Activated B cell treated with CpG ODN at 0.5 μM for 24 hours (primary cell): ENCODE results near the gene ISL2. TPM values are rescaled to one million over a fixed set of nuclear protein-coding genes. Genes with fewer than 3 reads are reported as not detected.

ENCODE experiments used
- ATAC-seq: fragments of 200-7000 bp; cut with Tn5 transposase; one replicate; pipeline ENCODE4 v1.10.0; 2021; ENCODE audit warnings: low read depth, mild to moderate bottlenecking, moderate library complexity
- CTCF ChIA-PET: fragments of 350-600 bp; sonication (Branson Sonifier 250); formaldehyde crosslinking; loops from one replicate; lab custom pipeline; 2021; ENCODE audit warnings: antibody characterized with exemption; lab: Charles Lee
- POLR2A ChIA-PET: fragments of 350-600 bp; sonication (Branson Sonifier 250); formaldehyde crosslinking; loops from one replicate; lab custom pipeline; 2021; ENCODE audit warnings: antibody characterized with exemption; lab: Charles Lee
- DNase-seq: peaks from one replicate; pipeline ENCODE4 v3.0.0; 2022
- H3K27ac Mint-ChIP-seq: one replicate; pipeline ENCODE4 v1.8.0; 2020; ENCODE audit warnings: mixed read lengths
- H3K27me3 Mint-ChIP-seq: one replicate; pipeline ENCODE4 v1.8.0; 2021; ENCODE audit warnings: mixed read lengths
- H3K36me3 Mint-ChIP-seq: one replicate; pipeline ENCODE4 v1.8.0; 2021; ENCODE audit warnings: low read depth, mixed read lengths
- H3K4me1 Mint-ChIP-seq: one replicate; pipeline ENCODE4 v1.8.0; 2021; ENCODE audit warnings: mixed read lengths
- H3K4me3 Mint-ChIP-seq: one replicate; pipeline ENCODE4 v1.8.0; 2020; ENCODE audit warnings: mild to moderate bottlenecking, mixed read lengths
- H3K9me3 Mint-ChIP-seq: one replicate; pipeline ENCODE4 v1.8.0; 2020; ENCODE audit warnings: mixed read lengths
- intact Hi-C: fragments of 100-400 bp; cut with micrococcal nuclease; formaldehyde crosslinking; loops from one replicate; pipeline ENCODE4 v1.15.1; 2024
- total RNA-seq: library from RNA; stranded (reverse); gene quantifications from 2 replicates; pipeline ENCODE4 v1.2.3, GENCODE V29; 2022
- TF ChIP-seq, protein P1 (sequence below): fragments of 200-600 bp; IDR thresholded peaks from one replicate; pipeline ENCODE4 v1.8.0; 2022; ENCODE audit warnings: antibody characterized with exemption, mild to moderate bottlenecking

ISL2 gene
- total RNA-seq, 1 donor from 2014 or later: 0.35 TPM

DNA sequence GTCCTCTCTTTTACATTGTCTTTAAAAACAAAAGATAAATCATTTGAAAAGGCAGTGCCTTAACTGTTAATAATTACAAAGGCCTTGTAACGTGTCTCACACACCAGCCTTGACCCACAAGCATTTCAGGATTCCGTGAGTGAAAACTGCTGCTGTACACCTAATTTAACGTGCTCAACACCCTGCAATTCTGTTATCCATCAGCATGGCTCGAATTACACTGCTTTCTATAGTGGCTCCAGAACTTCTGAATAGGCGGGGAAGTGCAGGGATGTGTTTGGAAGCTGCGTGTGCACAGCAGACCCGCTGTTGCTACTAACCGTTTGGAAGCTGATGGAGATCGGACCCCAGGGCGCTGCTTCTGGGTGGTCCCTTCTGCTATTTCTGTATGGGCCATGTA lies 15.4 kb upstream of the ISL2 start:
- ChIA-PET CTCF (no interaction called here), POLR2A (no interaction called here)
- ATAC-seq: no peak
- DNase-seq: no peak
- TF ChIP-seq, protein P1, sequence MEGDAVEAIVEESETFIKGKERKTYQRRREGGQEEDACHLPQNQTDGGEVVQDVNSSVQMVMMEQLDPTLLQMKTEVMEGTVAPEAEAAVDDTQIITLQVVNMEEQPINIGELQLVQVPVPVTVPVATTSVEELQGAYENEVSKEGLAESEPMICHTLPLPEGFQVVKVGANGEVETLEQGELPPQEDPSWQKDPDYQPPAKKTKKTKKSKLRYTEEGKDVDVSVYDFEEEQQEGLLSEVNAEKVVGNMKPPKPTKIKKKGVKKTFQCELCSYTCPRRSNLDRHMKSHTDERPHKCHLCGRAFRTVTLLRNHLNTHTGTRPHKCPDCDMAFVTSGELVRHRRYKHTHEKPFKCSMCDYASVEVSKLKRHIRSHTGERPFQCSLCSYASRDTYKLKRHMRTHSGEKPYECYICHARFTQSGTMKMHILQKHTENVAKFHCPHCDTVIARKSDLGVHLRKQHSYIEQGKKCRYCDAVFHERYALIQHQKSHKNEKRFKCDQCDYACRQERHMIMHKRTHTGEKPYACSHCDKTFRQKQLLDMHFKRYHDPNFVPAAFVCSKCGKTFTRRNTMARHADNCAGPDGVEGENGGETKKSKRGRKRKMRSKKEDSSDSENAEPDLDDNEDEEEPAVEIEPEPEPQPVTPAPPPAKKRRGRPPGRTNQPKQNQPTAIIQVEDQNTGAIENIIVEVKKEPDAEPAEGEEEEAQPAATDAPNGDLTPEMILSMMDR: no peak
- Mint-ChIP-seq H3K36me3 (no peaks in the 10 kb centered on the region), H3K27me3 (peaks cover 29% of the 10 kb centered on the region), H3K9me3 (no peaks in the 10 kb centered on the region), H3K4me1 (no peaks in the 10 kb centered on the region), H3K27ac (no peak overlapping the region), H3K4me3 (no peak overlapping the region)
- intact Hi-C loops: no loop called here

DNA sequence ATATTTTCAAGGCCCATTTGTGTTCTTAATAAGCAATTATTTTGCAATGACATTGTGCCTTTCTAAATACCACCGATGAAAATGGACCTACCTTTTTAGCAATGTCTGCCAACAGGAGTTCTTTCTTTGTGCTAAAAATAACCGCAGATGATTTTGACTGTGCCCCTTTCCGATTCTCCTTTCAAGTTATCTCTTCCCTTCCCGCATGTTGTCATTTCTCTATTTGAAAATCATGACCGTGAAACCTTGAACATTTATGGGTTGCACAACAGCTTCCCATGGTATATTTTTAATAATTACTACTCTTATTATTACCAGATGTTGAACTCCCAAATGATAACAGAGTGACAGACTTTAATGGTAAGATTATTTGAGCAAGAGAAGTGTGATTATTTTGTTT lies 15.0 kb upstream of the ISL2 start:
- TF ChIP-seq, protein P1: no peak
- Mint-ChIP-seq H3K9me3 (no peaks in the 10 kb centered on the region), H3K4me1 (no peaks in the 10 kb centered on the region), H3K36me3 (no peaks in the 10 kb centered on the region), H3K27me3 (peaks cover 31% of the 10 kb centered on the region), H3K4me3 (no peak overlapping the region), H3K27ac (no peak overlapping the region)
- ATAC-seq (no peak), DNase-seq (no peak)
- intact Hi-C loops: no loop called here
- ChIA-PET CTCF (no interaction called here), POLR2A (no interaction called here)

- CTCF ChIA-PET: no interaction called here
Observed at GRCh38 chr15:76324066-76324465, 12.5 kb upstream of the ISL2 start.

DNA sequence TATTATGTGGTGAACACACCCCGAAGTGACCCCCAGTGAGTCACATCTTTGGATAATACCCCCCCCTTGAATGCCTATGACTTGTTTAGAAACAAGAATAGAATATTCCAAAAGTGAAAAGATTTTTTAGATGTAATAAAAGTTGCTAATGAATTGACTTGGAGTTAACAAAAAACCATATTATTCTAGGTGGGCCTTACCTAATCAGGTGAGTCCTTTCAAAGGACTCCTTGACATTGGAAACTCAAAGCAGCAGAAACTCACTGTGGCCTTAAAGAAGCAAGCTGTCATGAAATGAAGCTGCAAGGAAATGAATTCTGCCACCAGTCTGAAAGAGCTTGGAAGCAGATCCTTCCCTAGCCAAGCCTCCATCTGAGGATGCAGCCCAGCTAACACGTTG lies 10.9 kb upstream of the ISL2 start:
- no peak for ATAC-seq
- no peaks in the 10 kb centered on the region for H3K36me3 Mint-ChIP-seq
- no peaks in the 10 kb centered on the region for H3K9me3 Mint-ChIP-seq
- intact Hi-C loops: no loop called here
- POLR2A ChIA-PET: no interaction called here
- H3K27ac Mint-ChIP-seq: no peak overlapping the region
- H3K4me3 Mint-ChIP-seq: no peak overlapping the region
- TF ChIP-seq, protein P1: no peak
- H3K27me3 Mint-ChIP-seq: peaks cover 43% of the 10 kb centered on the region
- DNase-seq: no peak
- CTCF ChIA-PET: no interaction called here
- H3K4me1 Mint-ChIP-seq: no peaks in the 10 kb centered on the region

More at GRCh38 chr15:76324066-76324465, 12.5 kb upstream of the ISL2 start:
- DNase-seq (no peak), ATAC-seq (no peak)
- Mint-ChIP-seq H3K4me3 (no peak overlapping the region), H3K27me3 (peaks cover 35% of the 10 kb centered on the region), H3K9me3 (no peaks in the 10 kb centered on the region), H3K36me3 (no peaks in the 10 kb centered on the region), H3K4me1 (no peaks in the 10 kb centered on the region), H3K27ac (no peak overlapping the region)
- POLR2A ChIA-PET: no interaction called here
- TF ChIP-seq, protein P1: no peak
- intact Hi-C loops: no loop called here

DNA sequence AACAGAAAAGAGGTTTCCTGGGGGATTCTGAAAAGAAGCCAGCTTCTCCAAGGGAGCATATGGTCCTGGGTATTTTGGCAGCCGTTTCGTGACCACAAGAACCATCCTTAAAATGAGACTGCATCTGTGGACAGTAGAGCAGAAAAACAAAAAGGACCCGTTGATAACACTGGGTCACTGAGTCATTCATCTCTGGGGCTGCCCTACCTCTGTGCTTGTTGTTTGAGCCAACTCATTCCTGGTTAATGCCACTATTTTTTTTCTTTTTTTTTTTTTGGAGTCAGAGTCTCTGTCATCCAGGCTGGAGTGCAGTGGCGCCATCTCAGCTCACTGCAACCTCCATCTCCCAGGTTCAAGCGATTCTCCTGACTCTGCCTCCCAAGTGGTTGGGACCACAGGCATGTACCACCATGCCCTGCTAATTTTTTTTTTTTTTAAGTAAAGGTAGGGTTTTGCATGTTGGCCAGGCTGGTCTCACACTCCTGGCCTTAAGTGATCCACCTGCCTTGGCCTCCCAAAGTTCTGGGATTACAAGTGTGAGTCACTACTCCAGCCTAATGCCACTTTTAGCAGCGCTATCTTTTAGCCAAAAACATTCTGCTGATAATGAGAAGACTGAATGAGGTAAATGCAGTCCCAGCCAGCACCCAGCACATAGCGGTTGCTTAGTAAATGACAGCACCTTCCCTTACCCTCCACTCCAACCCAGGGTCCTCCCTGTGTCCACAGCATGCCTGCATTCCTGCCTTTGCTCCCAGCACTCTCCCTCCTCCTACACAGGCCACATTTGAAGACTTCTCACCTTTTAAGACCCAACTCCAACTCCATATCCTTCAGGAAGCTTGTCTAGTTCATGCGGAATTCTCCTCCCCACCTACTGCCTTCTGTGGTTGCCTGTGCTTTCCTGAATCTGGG lies 9.1 kb upstream of the ISL2 start:
- no peaks in the 10 kb centered on the region for H3K9me3 Mint-ChIP-seq
- TF ChIP-seq, protein P1: no peak

More for the DNA sequence above, 9.1 kb upstream of the ISL2 start:
- no peak for ATAC-seq
- no peak overlapping the region for H3K4me3 Mint-ChIP-seq
- no peaks in the 10 kb centered on the region for H3K4me1 Mint-ChIP-seq
- no peak overlapping the region for H3K27ac Mint-ChIP-seq
- H3K36me3 Mint-ChIP-seq: no peaks in the 10 kb centered on the region
- no peak for DNase-seq
- peaks cover 40% of the 10 kb centered on the region for H3K27me3 Mint-ChIP-seq
- ChIA-PET CTCF (no interaction called here), POLR2A (no interaction called here)
- intact Hi-C loops: no loop called here
